NOMO-1 treated with DMSO at 0.1 percent for 48 hours (cell line): ENCODE data around the gene BMP10.

Experiments
- DNase-seq: peaks from one replicate; lab custom pipeline; 2025; ENCODE audit not compliant: unreplicated experiment; lab: John Stamatoyannopoulos, UW

The BMP10 gene, protein sequence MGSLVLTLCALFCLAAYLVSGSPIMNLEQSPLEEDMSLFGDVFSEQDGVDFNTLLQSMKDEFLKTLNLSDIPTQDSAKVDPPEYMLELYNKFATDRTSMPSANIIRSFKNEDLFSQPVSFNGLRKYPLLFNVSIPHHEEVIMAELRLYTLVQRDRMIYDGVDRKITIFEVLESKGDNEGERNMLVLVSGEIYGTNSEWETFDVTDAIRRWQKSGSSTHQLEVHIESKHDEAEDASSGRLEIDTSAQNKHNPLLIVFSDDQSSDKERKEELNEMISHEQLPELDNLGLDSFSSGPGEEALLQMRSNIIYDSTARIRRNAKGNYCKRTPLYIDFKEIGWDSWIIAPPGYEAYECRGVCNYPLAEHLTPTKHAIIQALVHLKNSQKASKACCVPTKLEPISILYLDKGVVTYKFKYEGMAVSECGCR

DNA sequence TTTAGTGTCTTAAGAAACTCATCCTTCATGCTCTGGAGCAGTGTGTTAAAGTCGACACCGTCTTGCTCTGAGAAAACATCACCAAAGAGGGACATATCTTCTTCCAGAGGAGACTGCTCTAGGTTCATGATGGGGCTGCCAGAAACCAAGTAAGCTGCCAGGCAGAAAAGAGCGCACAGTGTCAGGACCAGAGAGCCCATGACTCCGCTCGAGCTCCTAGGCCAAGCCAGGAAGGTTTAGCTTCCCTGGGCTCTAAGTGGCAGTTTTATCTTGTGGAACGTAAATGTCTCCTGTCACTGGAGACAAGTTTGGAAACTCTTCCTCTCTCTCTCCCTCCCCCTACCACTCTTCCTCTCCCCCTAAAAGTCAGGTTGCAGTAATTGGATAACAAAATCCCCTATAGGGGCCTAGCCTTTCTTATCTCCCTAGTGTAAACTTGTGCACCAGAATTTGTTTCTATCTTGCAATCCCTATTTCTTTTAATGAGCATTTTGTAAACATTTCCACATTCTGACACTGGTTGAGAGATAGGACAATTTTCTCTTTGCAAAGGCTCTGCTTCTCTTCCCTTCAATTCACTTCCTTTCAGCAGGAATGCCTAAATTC lies at the start of gene BMP10:
Gene BMP10 (minus strand): TSS at position 239 of the 606 bp plus-strand sequence. CDS start 39 bp downstream, at position 200.
- no peak for DNase-seq

DNA sequence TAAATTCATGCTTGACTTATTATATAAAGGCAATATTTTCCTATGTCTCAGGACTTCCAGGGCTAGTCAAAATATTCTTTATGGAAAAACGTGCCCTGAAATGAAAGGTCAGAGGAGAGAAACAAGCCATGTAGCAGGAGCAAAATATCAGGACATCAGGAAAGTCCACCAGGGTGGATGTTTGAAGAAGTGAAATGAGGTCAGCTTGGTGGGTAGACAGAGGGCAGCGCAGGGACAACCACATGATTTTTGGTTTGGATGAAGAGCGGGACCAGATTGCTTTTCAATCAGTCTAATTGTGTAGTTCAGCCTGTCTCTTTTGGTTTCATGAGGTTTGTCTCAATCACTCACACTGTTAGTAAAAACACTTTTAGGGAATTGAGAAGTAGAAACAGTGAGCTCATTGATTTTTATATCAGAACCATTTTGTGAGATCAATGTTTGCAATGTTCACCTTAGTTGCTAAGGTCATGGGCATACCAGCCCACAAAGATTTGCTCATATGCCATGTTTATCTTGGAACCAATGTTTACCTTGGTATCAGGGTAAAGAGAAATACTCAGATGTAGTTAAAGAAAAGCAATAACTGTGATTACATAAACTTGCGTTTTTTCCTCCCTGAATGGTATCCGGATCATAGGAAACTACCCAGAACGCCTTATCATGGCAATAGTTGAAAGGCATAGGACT lies 49.4 kb upstream of the BMP10 start:
- no peak for DNase-seq

DNA sequence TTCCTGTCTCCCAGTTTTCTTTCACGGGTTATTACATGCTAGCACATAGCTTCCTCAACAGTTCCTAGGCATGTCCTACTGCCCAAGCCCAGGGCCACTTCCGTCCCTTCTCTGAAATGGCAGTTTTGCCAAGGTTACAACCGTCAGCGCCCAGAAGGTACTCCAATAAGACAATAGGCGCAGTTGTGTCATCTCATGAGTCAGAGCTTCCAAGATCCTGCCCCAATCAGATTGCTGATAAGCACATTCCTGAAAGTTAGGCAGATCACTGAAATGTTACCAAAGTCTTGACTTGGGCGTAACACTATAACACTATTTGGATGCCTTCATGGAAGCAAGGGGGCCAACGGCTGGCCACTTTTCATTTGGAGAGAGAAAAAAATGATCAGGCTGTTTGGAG lies 47.3 kb upstream of the BMP10 start:
- no peak for DNase-seq

DNA sequence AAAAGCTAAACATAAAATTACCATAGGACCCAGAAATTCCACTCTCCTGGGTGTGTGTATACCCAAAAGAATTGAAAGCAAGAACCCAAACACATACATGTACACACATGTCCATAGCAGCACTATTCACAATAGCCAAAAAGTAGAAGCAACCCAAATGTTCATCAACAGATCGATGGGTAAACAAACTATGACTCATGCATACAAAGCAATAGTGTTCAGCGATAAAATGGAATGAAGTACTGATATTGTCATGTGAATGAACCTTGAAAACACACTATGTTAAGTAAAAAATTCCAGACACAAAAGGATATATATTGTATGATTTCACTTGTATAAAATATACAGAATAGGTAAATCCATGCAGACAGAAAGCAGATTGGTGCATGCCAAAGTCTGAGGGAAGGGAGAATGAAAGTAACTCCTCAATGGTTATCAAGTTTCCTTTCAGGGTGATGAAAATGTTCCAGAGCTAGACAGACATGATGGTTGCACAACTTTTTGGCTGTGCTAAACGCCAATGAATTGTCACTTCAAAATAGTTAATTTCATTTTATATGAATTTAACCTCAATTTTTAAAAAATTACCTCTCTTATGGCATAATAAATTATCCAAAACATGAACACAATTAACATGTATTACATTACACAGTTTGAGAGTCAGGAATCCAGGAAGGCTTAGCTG lies 46.0 kb upstream of the BMP10 start:
- DNase-seq, result no peak

DNA sequence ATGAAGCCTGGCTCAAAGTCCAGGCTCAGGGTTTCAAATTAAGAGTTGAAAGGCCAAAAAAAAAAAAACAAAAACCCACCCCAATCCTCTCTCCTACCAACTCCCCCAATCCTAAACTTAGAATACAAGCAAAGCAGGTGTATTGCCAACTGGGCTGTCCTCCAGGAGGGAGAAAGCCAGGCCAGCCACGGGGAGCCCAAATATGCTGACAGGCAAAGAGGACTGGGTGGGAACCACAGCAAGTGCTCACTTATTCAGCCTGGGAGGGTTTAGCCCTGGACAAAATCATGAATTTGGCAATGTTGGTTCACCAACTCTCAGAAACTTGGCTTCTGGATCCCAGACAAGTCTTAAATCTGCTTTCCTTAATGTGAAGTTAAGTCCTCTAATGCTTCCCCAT lies 45.0 kb upstream of the BMP10 start:
- DNase-seq, result no peak

DNA sequence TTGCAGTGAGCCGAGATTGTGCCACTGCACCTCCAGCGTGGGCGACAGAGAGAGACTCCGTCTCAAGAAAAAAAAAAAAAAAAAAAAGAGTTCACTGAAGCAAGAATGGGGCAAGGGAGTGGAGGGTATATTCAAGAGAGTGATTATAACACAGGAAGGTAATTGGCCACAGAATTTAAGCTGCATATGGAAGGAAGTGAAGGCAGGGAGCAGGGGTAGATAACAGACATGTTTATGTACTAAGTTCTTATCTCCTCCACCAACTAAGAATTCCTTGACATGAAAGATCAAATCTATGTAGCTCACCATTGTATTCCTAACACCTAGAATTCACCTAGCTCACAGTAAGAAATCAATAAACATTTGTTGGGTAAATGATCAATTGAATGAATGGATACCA lies 44.2 kb upstream of the BMP10 start:
- DNase-seq, result no peak

DNA sequence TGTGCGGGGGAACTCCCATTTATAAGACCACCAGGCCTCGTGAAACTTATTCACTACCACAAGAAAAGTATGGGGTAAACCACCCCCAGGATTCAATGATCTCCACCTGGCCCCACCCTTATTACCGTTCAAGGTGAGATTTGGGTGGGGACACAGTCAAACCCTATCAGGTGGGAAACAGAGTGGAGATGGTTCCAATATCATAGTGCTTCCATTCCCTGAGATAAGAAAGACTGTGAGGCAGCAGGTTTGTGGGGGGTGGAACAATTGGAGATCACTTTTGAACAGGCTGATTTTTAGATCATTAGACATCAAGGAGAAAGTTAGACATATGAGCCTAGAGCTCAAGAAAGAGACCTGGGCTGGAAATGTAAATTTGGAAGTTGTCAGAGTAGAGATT lies 42.2 kb upstream of the BMP10 start:
- DNase-seq, result no peak

DNA sequence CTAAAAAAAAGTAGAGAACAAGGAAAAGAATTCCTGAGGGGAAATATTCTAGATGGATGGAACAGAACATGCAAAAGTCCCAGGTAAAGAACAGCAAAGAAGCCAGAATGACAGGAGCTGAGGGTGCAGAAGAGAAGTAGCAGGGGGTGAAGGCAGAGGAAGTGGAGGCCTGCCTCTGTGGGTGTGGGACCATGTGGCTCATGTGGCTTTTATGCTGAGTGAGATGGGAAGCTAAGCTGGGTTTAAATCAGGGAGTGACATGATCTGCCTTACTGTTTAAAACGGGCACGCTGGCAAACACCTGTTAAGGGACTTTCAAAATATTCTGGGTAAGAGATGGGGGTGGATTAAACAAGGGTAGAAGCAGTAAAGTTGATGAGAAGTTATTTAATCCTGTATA lies 41.5 kb upstream of the BMP10 start:
- peak; percentile 33 for DNase-seq

DNA sequence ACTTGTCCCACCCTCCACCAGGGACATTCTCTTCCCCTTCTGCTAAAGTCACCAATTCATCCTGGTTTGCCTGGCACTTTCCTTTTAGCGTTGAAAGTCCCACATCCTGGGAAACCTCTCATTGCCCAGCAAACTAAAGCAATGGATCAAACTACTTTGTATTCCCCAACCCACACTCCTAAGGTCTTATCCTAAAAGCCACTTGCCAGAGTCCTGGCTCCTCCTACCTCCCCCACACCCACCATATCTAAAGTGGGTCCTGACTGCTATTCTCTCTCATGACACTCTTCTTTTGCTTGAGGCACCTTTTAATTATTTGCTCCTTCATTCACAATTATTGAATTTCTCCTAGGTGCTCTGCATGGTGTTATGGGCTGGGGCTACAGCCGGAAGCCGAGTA lies 40.9 kb upstream of the BMP10 start:
- no peak for DNase-seq

DNA sequence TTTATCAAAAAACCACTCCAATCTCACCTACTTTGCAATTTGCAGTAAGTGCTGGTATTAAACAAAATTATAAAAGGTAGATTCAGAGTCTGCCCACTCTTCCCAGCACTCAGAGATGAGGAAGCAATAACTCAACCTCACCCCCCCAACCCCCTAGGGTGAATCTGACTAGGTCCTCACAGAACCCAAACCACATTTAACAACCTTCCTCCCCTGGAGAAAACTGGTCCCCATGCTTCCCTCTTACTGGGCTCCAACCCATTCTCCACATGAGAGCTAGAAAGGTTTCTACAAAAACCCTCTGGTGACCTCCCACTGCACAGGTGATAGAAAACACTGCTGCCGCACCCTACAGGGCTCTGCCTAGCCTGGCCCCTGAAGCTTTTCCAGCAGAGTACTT lies 40.5 kb upstream of the BMP10 start:
- no peak for DNase-seq

DNA sequence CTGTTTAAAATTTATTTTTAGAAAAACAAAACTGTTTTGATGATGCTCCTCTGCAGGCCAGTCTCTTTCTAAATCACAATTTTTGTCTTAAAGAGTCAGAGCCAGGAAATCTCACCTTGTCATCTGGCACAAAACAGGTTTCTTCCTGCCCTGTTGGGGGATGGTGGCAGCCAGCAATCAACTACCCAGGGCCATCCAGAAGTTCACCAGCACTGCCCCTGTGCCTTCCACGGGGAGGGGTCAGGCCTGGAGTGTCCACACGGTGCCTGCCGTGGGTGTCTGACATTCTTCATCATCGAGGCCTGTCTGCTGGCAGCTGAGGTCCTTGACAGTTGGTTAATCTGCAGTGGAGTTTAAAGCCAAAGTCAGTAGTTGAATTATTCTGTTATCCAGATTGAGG lies 40.0 kb upstream of the BMP10 start:
- no peak for DNase-seq

DNA sequence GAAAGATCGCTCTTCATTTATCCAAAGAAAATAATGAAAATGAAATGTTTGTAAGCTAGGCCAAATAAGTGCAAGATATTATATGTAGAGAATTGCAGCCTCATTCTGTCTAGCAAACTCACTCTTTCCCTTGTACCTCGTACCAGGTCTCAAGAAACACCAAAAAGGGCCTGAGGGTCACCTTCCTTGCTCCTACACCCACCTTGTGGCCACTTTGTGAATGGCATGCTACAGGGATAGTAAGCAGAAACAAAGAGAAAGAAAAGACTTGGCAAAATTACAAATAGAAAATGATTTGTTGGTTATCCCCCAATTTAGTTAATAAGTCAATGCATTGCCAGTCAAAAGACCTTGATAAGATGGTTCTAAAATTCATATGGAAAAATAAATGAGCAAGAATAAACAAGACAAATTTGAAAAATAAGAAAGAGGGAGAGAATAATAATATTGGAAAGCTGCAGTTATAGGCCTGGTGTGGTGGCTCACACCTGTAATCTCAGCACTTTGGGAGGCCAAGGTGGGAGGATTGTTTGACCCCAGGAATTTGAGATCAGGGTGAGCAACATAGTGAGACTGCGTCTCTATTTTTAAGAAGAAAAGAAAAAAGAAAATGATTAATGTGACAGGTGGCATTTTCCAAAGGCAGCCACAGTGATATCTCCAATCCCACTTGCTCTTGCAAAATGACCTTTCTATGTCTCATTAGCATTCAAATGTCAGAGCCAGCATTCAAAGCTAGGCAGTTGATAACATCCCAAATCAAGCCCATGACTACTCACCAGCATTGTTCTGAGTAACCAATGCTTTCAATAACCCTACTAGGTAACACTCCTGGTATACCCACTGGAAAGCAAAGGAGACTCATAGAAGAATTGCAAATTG lies 38.8 kb upstream of the BMP10 start:
- peak; percentile 66 for DNase-seq

DNA sequence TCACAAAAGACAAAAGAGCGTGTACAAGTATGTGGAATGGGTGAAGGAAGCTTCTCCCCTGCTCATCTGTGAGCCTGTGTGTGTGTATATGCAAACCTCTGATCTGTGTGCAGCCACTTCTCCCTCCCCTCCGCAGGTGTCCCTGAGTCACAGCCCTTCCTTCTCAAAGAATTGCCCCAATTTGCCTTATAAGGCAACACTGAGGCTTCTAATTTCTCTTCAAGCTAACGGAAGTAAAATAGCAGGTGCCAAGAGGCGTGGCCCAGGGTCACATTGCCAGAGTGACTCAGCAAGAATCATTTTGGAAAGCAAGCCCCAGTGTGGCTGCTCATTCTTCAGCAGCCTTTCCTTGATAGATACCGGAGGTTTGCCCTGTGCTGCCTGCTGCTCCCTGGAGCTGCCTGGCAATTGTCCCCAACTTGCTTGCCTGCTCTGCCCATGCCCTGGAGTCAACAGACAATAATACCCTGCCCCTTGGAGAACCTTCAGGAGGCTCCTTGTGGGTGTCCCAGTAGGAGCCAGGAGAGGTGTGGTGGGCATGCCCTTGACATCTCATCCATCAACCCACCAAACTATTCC lies 37.3 kb upstream of the BMP10 start:
- peak; percentile 94 for DNase-seq

DNA sequence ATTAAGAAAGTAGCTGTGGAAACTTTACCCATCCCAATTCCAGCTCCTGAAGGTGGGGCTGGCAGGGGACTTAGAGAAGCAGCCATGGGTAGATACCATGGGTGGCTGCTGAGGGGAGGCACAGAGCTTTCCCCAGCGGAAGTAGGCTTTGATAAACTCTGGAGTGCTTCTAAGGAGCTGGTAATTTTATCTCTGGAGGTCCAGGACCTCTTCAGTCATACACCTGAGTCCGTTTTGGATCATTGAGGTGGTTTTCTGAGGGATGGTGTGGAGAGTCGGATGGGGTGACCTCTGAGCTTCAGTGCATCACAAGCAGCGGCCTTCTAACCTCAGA lies 36.7 kb upstream of the BMP10 start:
- no peak for DNase-seq

DNA sequence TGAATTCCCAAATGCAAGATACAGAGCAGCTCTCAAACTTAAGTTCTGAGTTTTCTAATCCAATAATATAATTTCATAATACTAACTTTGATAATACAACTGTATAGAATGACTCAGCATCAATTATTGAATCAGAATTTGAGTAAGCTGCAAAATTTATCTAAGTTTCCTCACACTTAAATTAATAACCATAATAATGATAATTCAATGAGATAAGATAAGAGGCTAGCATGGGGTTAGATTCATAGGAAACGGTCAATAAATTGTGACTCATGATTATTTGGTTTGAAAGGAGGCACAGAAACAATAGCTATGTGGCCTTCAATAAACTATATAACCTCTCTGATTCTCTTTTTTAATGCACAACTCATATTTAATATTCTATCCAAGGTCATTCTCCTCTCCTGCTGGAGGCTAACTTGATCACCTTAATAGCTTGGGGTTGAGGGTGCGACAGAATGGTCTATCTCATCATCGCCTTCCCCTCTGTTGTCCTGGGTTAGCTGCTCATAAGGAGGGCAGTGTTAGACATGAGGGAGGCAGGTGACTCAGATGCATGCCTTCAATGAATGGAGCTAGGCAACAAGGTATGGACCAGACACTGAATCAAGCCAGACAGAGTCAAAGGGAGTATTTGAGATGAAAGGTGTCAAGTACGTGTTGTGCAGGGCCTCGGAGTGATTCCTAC lies 36.2 kb upstream of the BMP10 start:
- DNase-seq, result no peak

DNA sequence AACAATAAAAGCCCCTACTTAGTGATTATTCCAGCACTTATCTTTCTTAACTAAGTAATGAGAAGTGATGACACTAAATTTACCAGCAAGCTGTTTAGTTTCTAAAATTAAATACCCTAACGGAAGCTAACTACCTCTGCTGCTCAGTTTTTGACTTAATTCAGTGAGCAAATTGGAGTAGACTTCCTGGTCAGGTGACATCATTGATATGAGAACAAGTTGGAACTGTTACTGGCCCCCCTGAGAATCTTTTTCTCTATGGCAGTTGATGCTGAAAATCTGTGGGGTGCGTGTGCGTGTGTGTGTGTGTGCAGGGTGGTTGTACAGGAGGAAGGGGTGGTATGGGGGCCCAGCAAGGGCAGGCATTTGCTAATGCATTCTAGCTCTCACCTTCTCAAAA lies 35.5 kb upstream of the BMP10 start:
- no peak for DNase-seq

DNA sequence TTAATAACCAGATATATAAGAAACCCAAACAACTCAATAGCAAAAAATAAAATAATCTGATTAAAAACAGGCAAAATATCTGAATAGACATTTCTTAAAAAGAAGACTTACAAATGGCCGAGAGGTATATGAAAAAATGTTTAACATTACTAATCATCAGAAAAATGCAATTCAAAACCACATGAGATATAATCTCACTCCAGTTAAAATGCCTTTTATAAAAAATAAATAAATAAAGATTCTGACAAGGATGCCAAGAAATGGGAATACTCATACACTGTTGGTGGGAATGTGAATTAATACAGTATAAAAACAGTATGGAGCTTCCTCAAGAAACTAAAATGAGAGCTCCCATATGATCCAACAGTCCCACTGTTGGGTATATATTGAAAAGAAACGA lies 33.9 kb upstream of the BMP10 start:
- no peak for DNase-seq

DNA sequence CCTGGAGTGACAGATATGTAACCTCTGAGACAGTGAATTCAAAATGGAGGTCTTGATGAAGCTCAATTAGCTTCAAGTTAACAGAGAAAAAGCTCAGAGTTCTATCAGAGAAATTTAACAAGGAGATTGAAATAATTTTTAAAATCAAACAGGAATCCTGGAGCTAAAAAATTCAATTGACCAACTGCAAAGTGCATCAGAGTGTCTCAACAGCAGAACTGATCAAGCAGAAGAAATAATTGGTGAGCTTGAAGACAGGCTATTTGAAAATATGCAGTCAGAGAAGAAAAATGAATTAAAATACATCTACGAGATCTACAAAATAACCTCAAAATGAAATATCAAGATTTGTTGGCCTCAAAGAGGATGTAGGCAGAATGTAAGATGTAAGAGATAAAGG lies 30.4 kb upstream of the BMP10 start:
- no peak for DNase-seq

DNA sequence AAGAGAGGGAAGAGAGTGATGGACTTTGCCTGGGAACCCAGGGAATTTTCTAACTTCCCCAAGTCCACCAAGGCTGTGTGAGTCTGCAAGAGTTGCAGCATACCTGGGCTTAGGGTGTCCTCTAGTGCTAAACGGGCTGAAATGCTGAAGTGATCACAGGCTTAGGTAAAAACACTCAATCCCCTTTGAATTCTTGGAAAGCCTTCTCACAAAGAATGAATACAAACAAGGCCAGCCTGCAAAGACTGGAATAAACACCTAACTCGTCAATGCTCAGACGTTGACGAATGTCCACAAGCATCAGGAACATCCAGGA lies 30.0 kb upstream of the BMP10 start:
- no peak for DNase-seq
